NCI-H187 (cell line): ENCODE data around the gene SHC3.

Experiments used
- DNase-seq, 2 experiments: peaks; one replicate each; lab custom pipeline; 2025; lab: John Stamatoyannopoulos, UW

SHC3 gene

DNA sequence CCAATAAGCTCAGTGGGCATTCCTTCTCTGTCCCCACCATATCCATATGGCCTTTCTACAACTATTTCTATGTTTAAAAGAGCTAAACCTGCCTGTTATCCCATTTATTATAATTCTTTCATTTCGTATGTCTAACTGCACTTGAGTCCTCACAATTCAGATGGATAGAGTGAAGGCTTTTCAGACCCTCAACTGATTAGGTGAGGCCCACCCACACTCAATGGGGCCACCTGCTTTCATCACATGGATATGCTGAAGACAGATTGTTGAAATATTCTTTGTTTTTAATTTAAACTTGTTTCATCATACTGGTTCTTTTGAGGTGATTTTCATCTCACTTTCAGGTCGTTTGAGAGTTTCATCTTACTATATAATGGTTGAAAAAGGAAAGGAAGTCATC lies 193.0 kb downstream of the SHC3 start:
- no peak for DNase-seq

GRCh38 chr9:88984543-88984883 lies 194.1 kb downstream of the SHC3 start:
- no peak for DNase-seq

DNA sequence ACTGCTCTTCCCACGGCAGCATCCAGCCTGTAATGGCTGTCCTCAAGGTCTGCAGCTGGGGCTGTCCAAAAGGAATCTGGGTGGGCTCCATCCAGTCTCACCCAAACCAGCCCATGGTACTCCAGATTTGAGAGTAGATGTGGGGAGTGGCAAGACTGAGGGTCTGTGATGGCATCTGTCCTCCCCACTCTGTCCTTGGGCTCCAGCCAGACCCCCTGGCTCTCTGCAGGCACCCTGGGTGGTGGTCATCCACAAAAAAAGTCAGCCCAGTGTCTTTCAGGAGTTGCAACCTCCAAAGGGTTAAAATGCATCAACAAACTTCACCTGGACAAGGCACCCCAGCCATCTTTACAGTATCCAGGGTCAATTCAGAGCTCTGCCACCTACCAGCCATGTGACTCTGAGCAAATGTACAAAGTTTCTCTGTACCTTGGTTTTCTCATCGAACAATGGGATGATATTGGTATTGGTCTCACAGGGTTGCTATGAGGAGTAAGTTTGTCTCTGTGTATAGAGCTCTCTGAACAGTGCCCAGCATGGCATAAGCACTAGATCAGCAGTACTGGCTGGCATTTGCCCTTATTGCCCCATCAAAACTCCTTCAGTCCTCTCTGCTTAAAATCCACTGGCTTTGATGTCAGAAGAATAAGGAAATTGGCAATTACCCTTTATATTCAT lies 194.6 kb downstream of the SHC3 start:
- DNase-seq = no peak

GRCh38 chr9:88980740-88981203 lies 197.8 kb downstream of the SHC3 start:
- DNase-seq = no peak

DNA sequence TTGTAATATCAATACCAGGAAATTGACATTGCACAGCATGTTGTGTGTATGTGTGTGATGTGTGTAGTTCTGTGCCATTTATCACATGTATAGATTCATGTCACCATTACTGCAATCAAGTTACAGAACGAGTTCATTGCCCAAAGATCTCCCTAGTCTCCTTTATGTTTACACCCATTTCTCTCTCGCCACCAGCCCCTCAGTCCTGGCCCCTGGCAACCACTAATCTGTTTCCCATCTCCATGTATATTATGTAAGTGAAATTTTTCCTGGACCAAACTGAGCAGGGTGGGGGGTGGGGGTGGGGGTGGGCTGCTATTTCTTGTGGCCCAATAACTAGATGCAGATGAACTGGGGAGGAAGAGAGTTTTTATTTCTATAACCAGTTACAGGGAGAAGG lies 198.8 kb downstream of the SHC3 start:
- no peak for DNase-seq

- no peak for DNase-seq
Observed at GRCh38 chr9:88979021-88979420, 199.6 kb downstream of the SHC3 start.

GRCh38 chr9:88978034-88978433 lies 200.6 kb downstream of the SHC3 start:
- DNase-seq = no peak

- DNase-seq = no peak
Observed at GRCh38 chr9:88976890-88977257, 201.7 kb downstream of the SHC3 start.

GRCh38 chr9:88975966-88976889 lies 202.4 kb downstream of the SHC3 start:
- DNase-seq = no peak

GRCh38 chr9:88974641-88975040 lies 204.0 kb downstream of the SHC3 start:
- DNase-seq = no peak

DNA sequence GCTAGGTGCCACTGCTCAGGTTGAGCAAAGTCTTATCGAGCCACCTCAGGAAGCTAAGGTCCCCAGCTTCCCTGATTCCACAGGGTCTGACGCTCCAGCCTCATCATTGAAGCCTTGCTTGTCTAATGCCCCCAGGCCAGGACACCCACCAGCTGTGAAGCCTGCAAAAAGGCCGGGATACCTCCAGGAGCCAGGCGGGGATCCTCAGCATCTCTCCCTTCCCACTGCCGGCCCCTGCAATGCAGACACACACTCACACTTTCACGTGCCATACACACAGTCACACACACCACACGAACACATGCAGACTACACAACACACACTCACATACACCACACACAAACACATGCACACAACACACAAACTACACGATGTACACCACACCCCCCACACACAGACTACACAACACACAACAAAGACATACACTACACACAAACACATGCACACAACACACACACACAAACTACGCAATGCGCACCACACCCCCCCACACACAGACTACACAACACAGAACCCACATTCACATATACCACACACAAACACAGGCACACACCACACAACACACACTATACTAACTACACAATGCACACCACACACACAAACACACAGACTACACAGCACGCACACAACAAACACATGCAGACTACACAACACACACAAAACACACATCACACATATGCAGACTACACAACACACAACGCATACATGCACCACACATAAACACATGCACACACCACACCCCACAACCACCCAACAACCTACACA lies 205.2 kb downstream of the SHC3 start:
- DNase-seq = no peak

- DNase-seq = no peak
Observed at GRCh38 chr9:88972401-88972800, 206.2 kb downstream of the SHC3 start.

DNA sequence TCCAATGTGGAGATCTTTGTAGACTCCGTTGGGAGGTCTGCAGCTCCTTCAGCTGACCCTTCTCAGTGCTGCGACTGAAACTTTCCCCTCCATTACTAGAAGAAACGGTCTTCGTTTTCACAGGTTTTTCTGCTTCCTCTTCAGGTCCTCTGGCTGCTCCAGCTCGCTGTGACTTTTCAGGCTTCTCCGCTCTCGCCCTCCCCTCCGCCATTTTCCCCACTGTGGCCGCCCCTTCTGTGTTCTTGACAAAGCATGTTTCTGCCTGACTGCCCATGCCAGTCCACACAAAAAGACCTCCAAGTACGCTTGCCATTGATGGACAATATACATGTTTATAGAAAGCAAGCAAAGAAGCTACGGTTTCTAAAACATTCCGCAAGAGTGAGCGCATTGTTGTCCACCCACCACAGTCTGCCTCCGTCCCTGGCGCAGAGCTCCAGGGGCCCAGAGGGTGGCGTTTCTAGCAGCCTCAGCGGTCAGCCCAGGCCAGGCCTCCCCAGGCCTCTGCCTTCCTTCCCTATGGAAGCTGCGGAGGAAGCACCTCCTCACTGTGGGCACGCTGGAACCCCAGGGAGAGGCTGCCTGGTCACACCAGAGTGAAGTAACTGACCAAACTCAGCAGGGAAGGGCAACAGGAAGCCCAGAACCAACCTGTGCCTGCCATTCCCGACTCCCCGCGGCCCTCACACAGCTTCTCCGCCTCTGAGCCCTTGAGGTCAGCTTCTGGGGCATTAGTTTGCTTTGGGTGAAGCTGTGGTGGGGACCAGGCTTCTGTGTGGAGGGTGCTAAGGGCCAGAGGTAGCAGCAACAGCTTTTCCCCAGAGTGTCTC lies 207.3 kb downstream of the SHC3 start:
- no peak for DNase-seq

DNA sequence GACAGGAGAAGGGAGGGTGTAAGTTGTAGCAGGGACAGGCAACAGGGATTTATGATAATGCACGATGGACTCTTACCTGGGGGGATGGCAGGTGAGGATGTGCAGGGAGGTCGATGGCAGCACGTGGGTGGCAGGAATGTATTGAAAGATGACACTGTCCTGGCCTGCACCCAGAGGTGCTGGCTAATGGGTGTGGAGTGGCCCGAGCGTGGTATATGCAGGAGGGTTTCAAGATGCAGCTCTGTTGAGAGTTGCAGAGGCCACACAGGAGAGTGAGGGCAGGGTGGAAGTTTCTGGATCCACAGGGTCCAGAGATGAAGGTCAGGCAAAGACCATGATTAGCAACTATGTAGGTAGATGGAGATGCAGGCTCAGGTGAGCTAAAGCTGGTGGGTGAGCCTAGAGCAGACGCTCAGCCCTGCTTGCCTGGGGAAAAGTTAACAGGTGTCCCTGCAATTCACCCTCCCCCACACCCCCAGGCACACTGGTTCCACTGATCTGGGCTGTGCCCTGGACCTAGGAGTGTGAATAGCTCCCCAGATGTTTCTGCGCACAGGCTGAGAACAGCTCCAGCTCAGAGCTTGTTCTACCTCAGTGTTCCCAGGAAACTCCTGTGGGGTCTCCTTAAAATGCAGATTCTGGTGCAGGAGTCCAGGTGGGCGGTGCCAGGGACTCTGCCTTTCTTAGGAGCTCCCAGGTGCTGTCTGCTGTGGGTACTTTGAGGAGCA lies 208.8 kb downstream of the SHC3 start:
- DNase-seq = no peak

- no peak for DNase-seq
Observed at GRCh38 chr9:88968799-88969198, 209.8 kb downstream of the SHC3 start.

- no peak for DNase-seq
Observed at GRCh38 chr9:88966894-88967676, 211.5 kb downstream of the SHC3 start.

GRCh38 chr9:88965473-88965872 lies 213.1 kb downstream of the SHC3 start:
- no peak for DNase-seq

DNA sequence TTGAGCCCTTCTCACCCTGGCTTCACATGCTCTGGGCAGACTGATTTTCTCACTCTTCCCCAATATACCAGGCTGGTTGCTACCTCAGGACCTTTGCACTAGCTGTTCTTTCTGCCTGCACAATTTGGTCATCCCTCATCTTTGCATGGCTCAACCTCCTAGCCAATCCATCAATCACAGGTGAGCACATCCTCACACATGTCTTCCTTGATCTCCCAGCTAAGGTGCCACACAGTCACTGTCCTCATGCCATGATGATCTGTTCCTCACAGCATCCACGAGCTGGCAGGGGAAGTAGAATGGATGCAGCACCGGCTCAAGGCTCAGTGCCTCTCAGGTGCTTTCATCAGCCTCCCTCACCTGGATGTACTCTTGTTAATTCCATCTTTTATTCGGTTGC lies 218.0 kb downstream of the SHC3 start:
- DNase-seq = no peak

DNA sequence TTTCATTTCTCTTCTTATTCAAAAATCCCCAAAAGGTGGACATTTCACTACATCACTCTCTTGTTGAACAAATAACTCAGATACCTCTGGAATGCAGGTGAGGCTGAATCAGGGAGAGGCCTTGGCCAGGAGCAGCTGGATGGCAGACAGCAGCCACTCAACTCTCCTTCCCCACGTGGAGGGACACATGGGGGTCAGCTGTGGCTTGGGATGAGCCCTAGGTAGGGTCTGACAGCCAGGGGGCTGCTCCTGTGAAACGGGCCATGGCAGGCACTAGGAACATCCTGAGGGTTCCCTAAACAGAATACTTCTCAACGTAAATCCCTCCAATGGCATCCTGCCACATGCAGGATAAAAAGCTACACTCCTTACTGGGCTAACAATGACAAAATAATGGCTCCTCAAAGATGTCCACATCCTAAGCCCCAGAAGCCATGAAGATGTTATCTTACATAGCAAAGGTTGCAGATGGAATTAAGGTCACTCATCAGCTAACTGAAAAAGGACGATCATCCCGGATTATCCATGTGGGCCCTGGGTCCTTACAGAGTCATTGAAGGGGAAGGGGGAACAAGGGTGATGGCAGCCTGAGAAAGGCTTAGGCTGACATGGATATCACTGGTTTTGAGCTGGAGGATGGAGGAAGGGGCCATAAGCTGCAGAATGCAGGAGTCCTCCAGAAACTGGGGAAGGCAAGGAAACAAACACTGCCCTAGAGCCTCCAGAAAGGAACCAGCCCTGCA lies 218.7 kb downstream of the SHC3 start:
- DNase-seq = no peak

DNA sequence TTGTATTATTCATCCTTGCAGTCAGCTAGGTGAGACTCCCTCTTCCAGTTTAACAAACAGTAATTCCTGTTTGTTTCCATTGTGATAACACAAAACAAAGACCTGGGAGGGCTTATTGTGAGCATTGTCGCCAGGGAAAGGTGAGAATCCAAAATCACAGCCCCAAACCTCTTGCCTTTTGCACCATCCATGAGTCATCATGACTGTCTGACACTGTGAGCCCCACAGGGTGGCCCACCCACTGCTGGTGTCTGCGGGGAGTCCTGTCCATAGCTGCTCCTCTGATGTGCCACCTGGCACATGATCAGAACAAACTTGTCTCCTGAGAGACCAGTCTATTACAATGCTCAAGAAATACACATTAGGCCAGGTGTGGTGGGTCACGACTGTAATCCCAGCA lies 221.1 kb downstream of the SHC3 start:
- DNase-seq = no peak
